Pulmonary artery endothelial cell (primary cell): ENCODE results near the gene TNP2. TPM values are rescaled to one million over a fixed set of nuclear protein-coding genes. Genes with fewer than 3 reads are reported as not detected.

Source experiments
- DNase-seq: peaks from one replicate; pipeline ENCODE4 v3.0.0-alpha.2; 2011; ENCODE audit warnings: low read depth, low spot score
- total RNA-seq: library from RNA; depleted of rRNA; stranded (reverse); fragments of >200 nt; gene quantifications from 2 replicates; pipeline ENCODE4 v1.2.3, GENCODE V29; 2014

TNP2 gene
- total RNA-seq, 1 donor from 2014 or later, result not detected

GRCh38 chr16:11256661-11257130 lies 12.4 kb downstream of the TNP2 start:
- no peak for DNase-seq

- DNase-seq, result peak; percentile 29
Observed at GRCh38 chr16:11255737-11256660, 13.1 kb downstream of the TNP2 start, which contains the start of gene SOCS1. Gene SOCS1, minus strand, starts transcription at chr16:11256204. Its CDS starts 726 bp downstream, at chr16:11255478.

- DNase-seq, result no peak
Observed at GRCh38 chr16:11254913-11255736, 14.0 kb downstream of the TNP2 start.

- DNase-seq, result no peak
Observed at GRCh38 chr16:11253995-11254912, 14.9 kb downstream of the TNP2 start.

GRCh38 chr16:11253009-11253994 lies 15.8 kb downstream of the TNP2 start:
- DNase-seq, result no peak

- DNase-seq, result no peak
Observed at GRCh38 chr16:11252482-11252931, 16.6 kb downstream of the TNP2 start.

GRCh38 chr16:11251525-11252481 lies 17.3 kb downstream of the TNP2 start:
- no peak for DNase-seq

- DNase-seq, result no peak
Observed at GRCh38 chr16:11250786-11251524, 18.2 kb downstream of the TNP2 start.

- DNase-seq, result no peak
Observed at GRCh38 chr16:11250091-11250785, 18.9 kb downstream of the TNP2 start.

- DNase-seq, result no peak
Observed at GRCh38 chr16:11249233-11250061, 19.7 kb downstream of the TNP2 start.

GRCh38 chr16:11248133-11248532 lies 21.0 kb downstream of the TNP2 start:
- no peak for DNase-seq

GRCh38 chr16:11245988-11246387 lies 23.1 kb downstream of the TNP2 start:
- DNase-seq, result no peak

- DNase-seq, result no peak
Observed at GRCh38 chr16:11245222-11245737, 23.8 kb downstream of the TNP2 start.

GRCh38 chr16:11242658-11243057 lies 26.5 kb downstream of the TNP2 start:
- no peak for DNase-seq

GRCh38 chr16:11241480-11242204 lies 27.5 kb downstream of the TNP2 start:
- DNase-seq, result no peak
